Peyer's patch (tissue), 4 donors: ENCODE measurements around the gene RTN4IP1. TPM values are rescaled to one million over a fixed set of nuclear protein-coding genes. Genes with fewer than 3 reads are reported as not detected.

ENCODE experiments used
- DNase-seq, 3 donors: peaks; one replicate each; pipeline ENCODE4 v3.0.0-alpha.2; 2017 to 2019
- H3K27ac ChIP-seq, 4 donors: fragments of 200-600 bp; sonication (generic); one replicate each; pipeline ENCODE4 v1.5.1; 2016 to 2019
- H3K27me3 ChIP-seq, 2 donors: fragments of 200-600 bp; sonication (generic); one replicate each; pipeline ENCODE4 v1.5.1; 2019
- H3K36me3 ChIP-seq, 3 donors: fragments of 200-600 bp; sonication (generic); one replicate each; pipeline ENCODE4 v1.5.1; 2016 to 2019
- H3K4me1 ChIP-seq, 4 donors: fragments of 200-600 bp; sonication (generic); one replicate each; pipeline ENCODE4 v1.5.1; 2016 to 2019
- H3K4me3 ChIP-seq, 4 donors: fragments of 200-600 bp; sonication (generic); 1 replicate in 3 of 4; 2 replicates in 1 of 4; pipeline ENCODE4 v1.5.1; 2016 to 2019; ENCODE audit warnings: mild to moderate bottlenecking in 1 of 4
- H3K9me3 ChIP-seq, 4 donors: fragments of 200-600 bp; sonication (generic); one replicate each; pipeline ENCODE4 v1.5.1; 2016 to 2019; ENCODE audit warnings: mild to moderate bottlenecking in 1 of 4
- CTCF ChIP-seq, 6 experiments: fragments of 450-650 bp in 4 of 6; fragments of 200-600 bp in 2 of 6; sonication (generic) in 1 of 6; IDR thresholded peaks; one replicate each; pipeline ENCODE4 v1.5.1; 2017 to 2019; ENCODE audit warnings: antibody characterized with exemption in 6 of 6, mild to moderate bottlenecking in 3 of 6, moderate library complexity in 1 of 6
- POLR2A ChIP-seq, 2 donors: fragments of 450-650 bp; IDR thresholded peaks; one replicate each; pipeline ENCODE4 v1.5.1; 2017; ENCODE audit warnings: antibody characterized with exemption in 2 of 2, mild to moderate bottlenecking in 2 of 2, moderate library complexity in 2 of 2
- total RNA-seq, 4 donors: library from RNA; depleted of rRNA; stranded (reverse); fragments of >200 nt; gene quantifications; one replicate each; pipeline ENCODE4 v1.1.0, GENCODE V29; 2016

RTN4IP1 gene
- total RNA-seq, 4 donors from 2014 or later: 4.1 to 6.3 (median 5.1) TPM

GRCh38 chr6:106667022-106667402 lies 37.7 kb upstream of the RTN4IP1 start:
- no peak overlapping the region for H3K4me3 ChIP-seq
- peaks cover 0 to 45% (median 4%) of the 10 kb centered on the region in 3 donors for H3K36me3 ChIP-seq
- no peak for DNase-seq
- H3K27me3 ChIP-seq: no peaks in the 10 kb centered on the region
- H3K27ac ChIP-seq: peak overlapping the region in 1 of 4 donors; percentile 55
- H3K4me1 ChIP-seq: no peaks in the 10 kb centered on the region
- H3K9me3 ChIP-seq: no peaks in the 10 kb centered on the region
- TF ChIP-seq CTCF (IDR thresholded peaks at IDR 0.05): no peak

- Histone ChIP-seq H3K36me3 (peaks cover 0 to 45% (median 4%) of the 10 kb centered on the region in 3 donors), H3K27ac (peak overlapping the region in 1 of 4 donors; percentile 55), H3K4me1 (no peaks in the 10 kb centered on the region), H3K9me3 (no peaks in the 10 kb centered on the region), H3K4me3 (no peak overlapping the region), H3K27me3 (no peaks in the 10 kb centered on the region)
- no peak for TF ChIP-seq CTCF (IDR thresholded peaks at IDR 0.05)
- TF ChIP-seq POLR2A (IDR thresholded peaks at IDR 0.05): no peak
- DNase-seq: peak in 2 of 3 donors; percentile 71 to 74
Observed at GRCh38 chr6:106666282-106667021, 37.2 kb upstream of the RTN4IP1 start.

- TF ChIP-seq POLR2A (IDR thresholded peaks at IDR 0.05) (no peak), CTCF (IDR thresholded peaks at IDR 0.05) (no peak)
- DNase-seq: no peak
- peaks cover 0 to 13% (median 0%) of the 10 kb centered on the region in 4 donors for H3K9me3 ChIP-seq
- no peak overlapping the region for H3K4me3 ChIP-seq
- no peaks in the 10 kb centered on the region for H3K27me3 ChIP-seq
- peaks cover 0 to 83% (median 4%) of the 10 kb centered on the region in 3 donors for H3K36me3 ChIP-seq
- no peaks in the 10 kb centered on the region for H3K4me1 ChIP-seq
- H3K27ac ChIP-seq: no peak overlapping the region
Observed at GRCh38 chr6:106662458-106662857, 33.2 kb upstream of the RTN4IP1 start.

- Histone ChIP-seq H3K27me3 (no peaks in the 10 kb centered on the region), H3K4me1 (no peaks in the 10 kb centered on the region), H3K4me3 (no peak overlapping the region), H3K9me3 (peaks cover 0 to 13% (median 0%) of the 10 kb centered on the region in 4 donors), H3K27ac (no peak overlapping the region), H3K36me3 (peaks cover 0 to 89% (median 3%) of the 10 kb centered on the region in 3 donors)
- TF ChIP-seq POLR2A (IDR thresholded peaks at IDR 0.05) (no peak), CTCF (IDR thresholded peaks at IDR 0.05) (no peak)
- DNase-seq: no peak
Observed at GRCh38 chr6:106659859-106660258, 30.6 kb upstream of the RTN4IP1 start.

GRCh38 chr6:106658469-106658868 lies 29.2 kb upstream of the RTN4IP1 start:
- H3K9me3 ChIP-seq: peaks cover 0 to 13% (median 0%) of the 10 kb centered on the region in 4 donors
- no peaks in the 10 kb centered on the region for H3K4me1 ChIP-seq
- TF ChIP-seq CTCF (IDR thresholded peaks at IDR 0.05): no peak
- no peak for TF ChIP-seq POLR2A (IDR thresholded peaks at IDR 0.05)
- peaks cover 0 to 89% (median 3%) of the 10 kb centered on the region in 3 donors for H3K36me3 ChIP-seq
- H3K4me3 ChIP-seq: no peak overlapping the region
- H3K27ac ChIP-seq: no peak overlapping the region
- DNase-seq: no peak
- H3K27me3 ChIP-seq: no peaks in the 10 kb centered on the region
